Pancreas (tissue), 10 donors: ENCODE data around the gene LMO3. TPM values are rescaled to one million over a fixed set of nuclear protein-coding genes. Genes with fewer than 3 reads are reported as not detected.

Experiments
- ATAC-seq, 4 donors: fragments of 200-7000 bp; cut with Tn5 transposase; one replicate each; pipeline versions ENCODE4 v1.8.0 to v1.9.1; 2020; ENCODE audit warnings: mild to moderate bottlenecking in 4 of 4, moderate library complexity in 4 of 4
- DNase-seq, 6 donors: peaks; one replicate each; pipeline ENCODE4 v3.0.0-alpha.2; 2020
- FAIRE-seq: peaks from 2 replicates; lab custom pipeline; 2012; peaks lifted over from hg19 to GRCh38; lab: Jason Lieb, UNC
- H3K27ac ChIP-seq, 4 donors: fragments of 200-600 bp; sonication (generic); 1 replicate in 3 of 4; 2 replicates in 1 of 4; pipeline versions ENCODE4 v1.5.0 to v1.8.0; 2020
- H3K27me3 ChIP-seq, 4 donors: fragments of 200-600 bp; one replicate each; pipeline ENCODE4 v1.8.0; 2021
- H3K36me3 ChIP-seq, 3 donors: fragments of 200-600 bp; sonication (generic) in 1 of 3; one replicate each; pipeline versions ENCODE4 v1.5.0 to v1.8.0; 2020 to 2021
- H3K4me1 ChIP-seq, 3 donors: fragments of 200-600 bp; one replicate each; pipeline ENCODE4 v1.8.0; 2021
- H3K4me3 ChIP-seq, 4 donors: fragments of 200-600 bp; sonication (generic) in 2 of 4; one replicate each; pipeline versions ENCODE4 v1.5.0 to v1.8.0; 2020 to 2021
- H3K9me3 ChIP-seq, 4 donors: fragments of 200-600 bp; one replicate each; pipeline ENCODE4 v1.8.0; 2021
- WGBS, 2 donors: extraction: QIAGEN DNeasy Blood & Tissue Kit; methylation state at CpG; one replicate each; pipeline ENCODE4 v1.1.7; 2013; 5-methylcytosine and 5-hydroxymethylcytosine counted together
- intact Hi-C, 3 donors: fragments of 100-400 bp; cut with DNase I; formaldehyde crosslinking; loops; one replicate each; pipeline versions ENCODE4 v1.11.1 to v1.14.2; 2022
- polyA plus RNA-seq, 2 donors: library from polyadenylated mRNA; stranded (reverse); fragments of 200-250 nt; gene quantifications; one replicate each; pipeline ENCODE4 v1.2.3, GENCODE V29; 2013
- total RNA-seq, 6 donors: library from RNA; stranded (reverse); fragmentation: NEBNext Ultra II Directional in 4 of 6; extraction: Animal tissue kit (Norgen Biotek cat#: 25700) in 4 of 6; gene quantifications; one replicate each; pipeline versions ENCODE4 v1.2.1 to v1.2.4, GENCODE V29; 2021 to 2023
- TF ChIP-seq, protein P1 (sequence below), 4 donors: fragments of 200-600 bp; sonication (generic) in 3 of 4; IDR thresholded peaks; one replicate each; pipeline versions ENCODE4 v1.5.0 to v1.8.0; 2021; ENCODE audit warnings: antibody characterized with exemption in 4 of 4
- donor health status: healthy with polysubstance abuse.
- donor health status: DM: no; HTN: no; CAD: no; lungs with moderate emphysema.
- donor health status: DM: no; HTN: no; CAD: no.
- donor health status: control.
- donor health status: control.
- donor health status: Bipolar disorder and iron deficiency.
- donor health status: DM: yes; HTN: yes; CAD: no.
- donor health status: DM: no; HTN: no; CAD: no.
- donor health status: DM: no; HTN: no; CAD: no.
- donor health status: DM: yes; HTN: yes; CAD: no.

Gene LMO3
- total and polyA plus RNA-seq, 8 donors = 5.0 to 36.3 (median 15.9) TPM

DNA sequence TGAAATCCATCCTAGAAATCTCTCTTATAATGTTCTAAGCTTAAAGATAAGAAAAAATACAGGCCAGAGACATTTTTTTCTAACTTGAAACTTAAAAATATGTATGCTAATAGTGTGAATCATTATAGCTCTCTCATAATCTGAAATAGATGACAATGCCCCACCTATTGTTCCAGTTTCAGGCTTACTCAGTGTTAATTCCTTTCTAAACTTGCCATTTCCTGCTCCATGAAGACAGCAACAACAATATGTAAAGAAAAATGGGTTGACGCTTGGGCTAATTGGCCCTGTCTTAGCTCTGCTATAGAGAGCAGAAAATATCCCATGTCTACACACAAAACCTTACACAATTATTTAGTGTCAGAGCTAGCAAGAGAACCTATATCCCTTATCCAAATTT lies 37.1 kb downstream of the LMO3 start:
- TF ChIP-seq, protein P1, sequence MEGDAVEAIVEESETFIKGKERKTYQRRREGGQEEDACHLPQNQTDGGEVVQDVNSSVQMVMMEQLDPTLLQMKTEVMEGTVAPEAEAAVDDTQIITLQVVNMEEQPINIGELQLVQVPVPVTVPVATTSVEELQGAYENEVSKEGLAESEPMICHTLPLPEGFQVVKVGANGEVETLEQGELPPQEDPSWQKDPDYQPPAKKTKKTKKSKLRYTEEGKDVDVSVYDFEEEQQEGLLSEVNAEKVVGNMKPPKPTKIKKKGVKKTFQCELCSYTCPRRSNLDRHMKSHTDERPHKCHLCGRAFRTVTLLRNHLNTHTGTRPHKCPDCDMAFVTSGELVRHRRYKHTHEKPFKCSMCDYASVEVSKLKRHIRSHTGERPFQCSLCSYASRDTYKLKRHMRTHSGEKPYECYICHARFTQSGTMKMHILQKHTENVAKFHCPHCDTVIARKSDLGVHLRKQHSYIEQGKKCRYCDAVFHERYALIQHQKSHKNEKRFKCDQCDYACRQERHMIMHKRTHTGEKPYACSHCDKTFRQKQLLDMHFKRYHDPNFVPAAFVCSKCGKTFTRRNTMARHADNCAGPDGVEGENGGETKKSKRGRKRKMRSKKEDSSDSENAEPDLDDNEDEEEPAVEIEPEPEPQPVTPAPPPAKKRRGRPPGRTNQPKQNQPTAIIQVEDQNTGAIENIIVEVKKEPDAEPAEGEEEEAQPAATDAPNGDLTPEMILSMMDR (IDR thresholded peaks at IDR 0.05) = no peak

DNA sequence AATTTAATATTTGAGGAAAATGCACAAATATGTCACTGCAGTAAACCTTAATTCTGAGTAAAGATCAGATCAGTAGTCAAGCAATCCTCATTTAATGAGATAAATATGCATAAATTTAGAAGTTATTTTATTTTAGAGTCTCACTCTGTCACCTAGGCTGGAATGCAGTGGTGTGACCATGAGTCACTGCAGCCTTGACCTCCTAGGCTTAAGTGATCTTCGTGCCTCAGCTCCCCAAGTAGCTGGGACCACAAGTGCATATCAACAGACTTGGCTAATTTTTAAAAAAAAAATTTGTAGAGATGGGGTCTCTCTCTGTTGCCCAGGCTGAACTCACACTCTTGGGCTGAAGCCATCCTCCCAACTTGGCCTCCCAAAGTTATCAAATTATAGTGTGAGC lies 41.3 kb downstream of the LMO3 start:
- peaks cover 0 to 3% (median 0%) of the 10 kb centered on the region in 3 donors for H3K4me1 ChIP-seq
- H3K9me3 ChIP-seq = no peaks in the 10 kb centered on the region
- 64 to 76% methylated on average over 1 of the region's 1 CpG for WGBS, 2 donors
- FAIRE-seq (no peak), ATAC-seq (no peak), DNase-seq (no peak)
- TF ChIP-seq, protein P1 (IDR thresholded peaks at IDR 0.05) = no peak
- no peaks in the 10 kb centered on the region for H3K27me3 ChIP-seq
- no peaks in the 10 kb centered on the region for H3K36me3 ChIP-seq
- no peak overlapping the region for H3K27ac ChIP-seq
- intact Hi-C loops = no loop called here
- no peak overlapping the region for H3K4me3 ChIP-seq

More for the DNA sequence above, 37.1 kb downstream of the LMO3 start:
- Histone ChIP-seq H3K27me3 (no peaks in the 10 kb centered on the region), H3K4me3 (no peak overlapping the region), H3K9me3 (no peaks in the 10 kb centered on the region), H3K36me3 (no peaks in the 10 kb centered on the region), H3K27ac (no peak overlapping the region), H3K4me1 (no peaks in the 10 kb centered on the region)
- intact Hi-C loops = no loop called here
- DNase-seq = no peak
- ATAC-seq = no peak
- no peak for FAIRE-seq
- 85 to 92% methylated on average over 1 of the region's 1 CpG for WGBS, 2 donors

DNA sequence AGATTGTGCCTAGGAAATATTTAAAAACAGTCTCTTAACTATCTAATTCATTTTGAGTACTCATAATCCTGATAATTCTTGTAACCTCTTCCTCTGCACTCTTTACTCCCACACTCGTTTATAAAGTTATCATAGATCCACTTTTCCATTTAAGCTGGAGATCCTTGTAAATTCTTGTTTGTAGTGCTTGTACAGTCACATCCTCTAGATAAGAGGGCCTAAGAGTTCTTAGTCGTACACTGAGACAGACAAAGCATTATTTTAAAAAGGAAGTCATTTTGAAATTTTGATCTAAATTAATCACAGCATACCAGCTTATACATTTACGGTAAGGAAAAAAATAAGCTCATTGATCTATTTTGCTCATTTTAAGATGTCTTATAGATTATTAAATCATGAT lies 42.5 kb downstream of the LMO3 start:
- FAIRE-seq (no peak), DNase-seq (no peak), ATAC-seq (no peak)
- intact Hi-C loops = no loop called here
- H3K27ac ChIP-seq = no peak overlapping the region
- TF ChIP-seq, protein P1 (IDR thresholded peaks at IDR 0.05) = no peak
- no peaks in the 10 kb centered on the region for H3K36me3 ChIP-seq
- 73% methylated on average over 3 of the region's 3 CpGs for WGBS, 2 donors
- H3K4me3 ChIP-seq = no peak overlapping the region
- no peaks in the 10 kb centered on the region for H3K27me3 ChIP-seq
- H3K9me3 ChIP-seq = no peaks in the 10 kb centered on the region
- H3K4me1 ChIP-seq = peaks cover 0 to 3% (median 0%) of the 10 kb centered on the region in 3 donors

DNA sequence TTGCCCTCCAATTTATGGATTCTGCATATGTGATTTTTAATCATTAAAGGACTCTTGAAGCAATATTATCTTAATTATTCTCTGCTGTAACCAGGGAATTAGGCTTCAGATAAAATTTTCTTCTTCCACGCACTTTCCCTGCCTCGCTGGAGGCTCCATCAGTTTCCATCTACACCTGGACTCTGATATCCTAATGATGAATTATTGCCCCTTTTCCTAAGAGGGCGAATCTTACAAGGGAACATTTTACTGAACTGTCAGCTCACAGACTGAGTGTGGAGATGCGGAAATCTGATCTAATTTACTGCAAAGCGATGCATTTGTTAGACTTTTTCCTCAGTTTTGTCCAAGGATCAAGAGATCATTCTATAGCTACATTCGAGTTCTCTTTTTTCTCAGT lies 43.0 kb downstream of the LMO3 start:
- TF ChIP-seq, protein P1 (IDR thresholded peaks at IDR 0.05) = no peak
- Histone ChIP-seq H3K27me3 (no peaks in the 10 kb centered on the region), H3K9me3 (no peaks in the 10 kb centered on the region), H3K4me1 (peaks cover 0 to 3% (median 0%) of the 10 kb centered on the region in 3 donors), H3K4me3 (no peak overlapping the region), H3K36me3 (no peaks in the 10 kb centered on the region), H3K27ac (no peak overlapping the region)
- WGBS, 2 donors = 93 to 95% methylated on average over 6 of the region's 6 CpGs
- FAIRE-seq (no peak), DNase-seq (no peak), ATAC-seq (no peak)
- intact Hi-C loops = no loop called here

DNA sequence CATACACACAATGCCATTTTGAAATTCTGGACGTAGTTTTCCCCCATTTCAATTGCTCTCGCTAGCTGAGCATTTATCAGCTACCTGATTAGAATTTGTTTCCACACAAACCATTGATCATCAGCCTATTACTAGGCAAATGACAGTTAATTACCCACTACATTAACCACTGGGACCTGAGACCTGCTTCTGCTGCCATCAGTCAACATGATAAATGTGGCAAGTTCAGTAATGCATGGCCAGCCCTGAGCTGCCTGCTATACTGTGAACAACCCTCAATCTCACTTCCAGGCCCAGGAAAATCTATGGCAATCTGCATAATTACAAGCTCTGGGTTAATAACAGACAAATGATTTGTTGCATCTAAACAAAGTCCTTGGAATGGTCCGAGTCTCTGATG lies 43.5 kb downstream of the LMO3 start:
- intact Hi-C loops = no loop called here
- TF ChIP-seq, protein P1 (IDR thresholded peaks at IDR 0.05) = no peak
- H3K4me3 ChIP-seq = no peak overlapping the region
- H3K36me3 ChIP-seq = no peaks in the 10 kb centered on the region
- no peak for DNase-seq
- no peaks in the 10 kb centered on the region for H3K9me3 ChIP-seq
- H3K27ac ChIP-seq = no peak overlapping the region
- FAIRE-seq = no peak
- no peak for ATAC-seq
- H3K27me3 ChIP-seq = no peaks in the 10 kb centered on the region
- peaks cover 0 to 3% (median 0%) of the 10 kb centered on the region in 3 donors for H3K4me1 ChIP-seq
- 69 to 78% methylated on average over 3 of the region's 3 CpGs for WGBS, 2 donors
